GM19193 (cell line): ENCODE results near the gene MYO3B.

ENCODE experiments used
- POLR2A ChIP-seq: IDR thresholded peaks from 4 replicates; pipeline ENCODE4 v1.6.1; 2011; ENCODE audit not compliant: insufficient read depth, insufficient read length; ENCODE audit errors: extremely low read depth

MYO3B gene

GRCh38 chr2:170530284-170530745, 352.4 kb downstream of the MYO3B start:
- TF ChIP-seq POLR2A = no peak

GRCh38 chr2:170530803-170531564, 353.0 kb downstream of the MYO3B start:
- no peak for TF ChIP-seq POLR2A

GRCh38 chr2:170531876-170532275, 353.9 kb downstream of the MYO3B start:
- no peak for TF ChIP-seq POLR2A

GRCh38 chr2:170533156-170533555, 355.2 kb downstream of the MYO3B start:
- TF ChIP-seq POLR2A = no peak

- TF ChIP-seq POLR2A = no peak
These were observed 357.6 kb downstream of the MYO3B start for GRCh38 chr2:170535552-170535951.

- no peak for TF ChIP-seq POLR2A
These were observed 366.9 kb downstream of the MYO3B start for GRCh38 chr2:170544817-170545216.

- no peak for TF ChIP-seq POLR2A
These were observed 370.4 kb downstream of the MYO3B start for GRCh38 chr2:170548304-170548703.

GRCh38 chr2:170550501-170550900, 372.6 kb downstream of the MYO3B start:
- TF ChIP-seq POLR2A = no peak

GRCh38 chr2:170553748-170554147, 375.8 kb downstream of the MYO3B start:
- no peak for TF ChIP-seq POLR2A

GRCh38 chr2:170554278-170554955, 376.5 kb downstream of the MYO3B start:
- TF ChIP-seq POLR2A = no peak

- TF ChIP-seq POLR2A = no peak
These were observed 385.0 kb downstream of the MYO3B start for GRCh38 chr2:170562928-170563327.

GRCh38 chr2:170563401-170563800, 385.5 kb downstream of the MYO3B start:
- no peak for TF ChIP-seq POLR2A

GRCh38 chr2:170566138-170566537, 388.2 kb downstream of the MYO3B start:
- no peak for TF ChIP-seq POLR2A

GRCh38 chr2:170567429-170567828, 389.5 kb downstream of the MYO3B start:
- TF ChIP-seq POLR2A = no peak

- no peak for TF ChIP-seq POLR2A
These were observed 390.6 kb downstream of the MYO3B start for GRCh38 chr2:170568511-170568910.

- TF ChIP-seq POLR2A = no peak
These were observed 393.7 kb downstream of the MYO3B start for GRCh38 chr2:170571612-170572011.
